Suprapubic skin (tissue), 4 donors: ENCODE data around the gene HMGCL. TPM values are rescaled to one million over a fixed set of nuclear protein-coding genes. Genes with fewer than 3 reads are reported as not detected.
"Not testable (repeated sequence)": the region's sequence is repeated elsewhere in the genome, so short reads cannot be mapped to it uniquely, and the experiment has no call there.

ENCODE experiments used
- DNase-seq, 2 donors: peaks; one replicate each; pipeline ENCODE4 v3.0.0-alpha.2; 2019; ENCODE audit warnings: low spot score in 2 of 2
- H3K27ac ChIP-seq: fragments of 200-600 bp; sonication (generic); one replicate; pipeline ENCODE4 v1.5.1; 2019
- H3K27me3 ChIP-seq: fragments of 200-600 bp; sonication (generic); one replicate; pipeline ENCODE4 v1.5.1; 2019
- H3K36me3 ChIP-seq: fragments of 200-600 bp; sonication (generic); one replicate; pipeline ENCODE4 v1.5.1; 2019
- H3K4me1 ChIP-seq: fragments of 200-600 bp; sonication (generic); one replicate; pipeline ENCODE4 v1.5.1; 2019
- H3K4me3 ChIP-seq: fragments of 200-600 bp; sonication (generic); one replicate; pipeline ENCODE4 v1.5.1; 2019; ENCODE audit warnings: mild to moderate bottlenecking
- H3K9me3 ChIP-seq: fragments of 200-600 bp; sonication (generic); one replicate; pipeline ENCODE4 v1.5.1; 2019
- CTCF ChIP-seq, 2 donors: fragments of 200-600 bp in 1 of 2; fragments of 450-650 bp in 1 of 2; sonication (generic) in 1 of 2; IDR thresholded peaks; one replicate each; pipeline ENCODE4 v1.5.1; 2016 to 2019; ENCODE audit warnings: antibody characterized with exemption in 2 of 2, mild to moderate bottlenecking in 1 of 2, moderate library complexity in 1 of 2
- EP300 ChIP-seq: sonication (generic); formaldehyde crosslinking; IDR thresholded peaks from one replicate; pipeline ENCODE4 v1.6.1; 2017; ENCODE audit warnings: antibody characterized with exemption
- POLR2A ChIP-seq, 2 donors: fragments of 450-650 bp; IDR thresholded peaks; one replicate each; pipeline ENCODE4 v1.6.1; 2017; ENCODE audit warnings: antibody characterized with exemption in 2 of 2, mild to moderate bottlenecking in 2 of 2, moderate library complexity in 2 of 2
- POLR2AphosphoS5 ChIP-seq, 3 donors: sonication (generic); formaldehyde crosslinking; IDR thresholded peaks; one replicate each; pipeline ENCODE4 v1.6.1; 2017; ENCODE audit warnings: antibody characterized with exemption in 3 of 3
- WGBS: methylation state at CpG from one replicate; pipeline ENCODE4 v1.1.5; 2018; 5-methylcytosine and 5-hydroxymethylcytosine counted together
- total RNA-seq, 4 donors: library from RNA; depleted of rRNA; stranded (reverse); fragments of >200 nt; gene quantifications; one replicate each; pipeline ENCODE4 v1.1.0, GENCODE V29; 2016

HMGCL gene
- total RNA-seq, 4 donors from 2014 or later = 17.7 to 41.9 (median 29.3) TPM

- peaks cover 9% of the 10 kb centered on the region for H3K36me3 ChIP-seq
- peaks cover 19% of the 10 kb centered on the region for H3K4me1 ChIP-seq
- no peak overlapping the region for H3K4me3 ChIP-seq
- no peaks in the 10 kb centered on the region for H3K27me3 ChIP-seq
- H3K9me3 ChIP-seq = no peaks in the 10 kb centered on the region
- no peak overlapping the region for H3K27ac ChIP-seq
- WGBS = 83% methylated on average over 7 of the region's 7 CpGs
- no peak for DNase-seq
- no peak for TF ChIP-seq POLR2A (IDR thresholded peaks at IDR 0.05)
- TF ChIP-seq CTCF (IDR thresholded peaks at IDR 0.05) = no peak
- no peak for TF ChIP-seq POLR2AphosphoS5 (IDR thresholded peaks at IDR 0.05)
- TF ChIP-seq EP300 = no peak
These were observed 20.9 kb downstream of the HMGCL start for GRCh38 chr1:23804183-23804835.

- no peak overlapping the region for H3K27ac ChIP-seq
- no peak for TF ChIP-seq CTCF (IDR thresholded peaks at IDR 0.05)
- TF ChIP-seq POLR2AphosphoS5 (IDR thresholded peaks at IDR 0.05) = no peak
- TF ChIP-seq POLR2A (IDR thresholded peaks at IDR 0.05) = no peak
- no peak for TF ChIP-seq EP300
- H3K9me3 ChIP-seq = no peaks in the 10 kb centered on the region
- 90% methylated on average over 5 of the region's 5 CpGs for WGBS
- H3K4me3 ChIP-seq = no peak overlapping the region
- no peaks in the 10 kb centered on the region for H3K27me3 ChIP-seq
- H3K4me1 ChIP-seq = peaks cover 25% of the 10 kb centered on the region
- H3K36me3 ChIP-seq = peaks cover 9% of the 10 kb centered on the region
- DNase-seq = no peak
These were observed 21.6 kb downstream of the HMGCL start for GRCh38 chr1:23803674-23804073.

- DNase-seq, H3K9me3 ChIP-seq, H3K27ac ChIP-seq, H3K27me3 ChIP-seq, H3K4me3 ChIP-seq: not testable (repeated sequence)
- Histone ChIP-seq H3K36me3 (peaks cover 12% of the 10 kb centered on the region), H3K4me1 (peaks cover 29% of the 10 kb centered on the region)
- WGBS = 90% methylated on average over 7 of the region's 7 CpGs
These were observed 22.4 kb downstream of the HMGCL start for GRCh38 chr1:23802809-23803342.

- H3K4me3 ChIP-seq = peak overlapping the region; percentile 95
- DNase-seq = no peak
- H3K27me3 ChIP-seq = no peaks in the 10 kb centered on the region
- WGBS = 20% methylated on average over 5 of the region's 10 CpGs
- peaks cover 29% of the 10 kb centered on the region for H3K4me1 ChIP-seq
- peaks cover 17% of the 10 kb centered on the region for H3K36me3 ChIP-seq
- H3K27ac ChIP-seq = peak overlapping the region; percentile 93
- no peak for TF ChIP-seq EP300
- no peak for TF ChIP-seq POLR2AphosphoS5 (IDR thresholded peaks at IDR 0.05)
- TF ChIP-seq POLR2A (IDR thresholded peaks at IDR 0.05) = no peak
- TF ChIP-seq CTCF (IDR thresholded peaks at IDR 0.05) = no peak
- H3K9me3 ChIP-seq = no peaks in the 10 kb centered on the region
These were observed 23.4 kb downstream of the HMGCL start for GRCh38 chr1:23801876-23802275.

- DNase-seq = no peak
- Histone ChIP-seq H3K9me3 (no peaks in the 10 kb centered on the region), H3K27ac (peak overlapping the region; percentile 93), H3K27me3 (no peaks in the 10 kb centered on the region), H3K4me3 (peak overlapping the region; percentile 95), H3K4me1 (peaks cover 32% of the 10 kb centered on the region), H3K36me3 (peaks cover 21% of the 10 kb centered on the region)
- 5% methylated on average over 18 of the region's 19 CpGs for WGBS
- TF ChIP-seq EP300 (no peak), CTCF (IDR thresholded peaks at IDR 0.05) (no peak), POLR2AphosphoS5 (IDR thresholded peaks at IDR 0.05) (no peak), POLR2A (IDR thresholded peaks at IDR 0.05) (no peak)
These were observed 23.9 kb downstream of the HMGCL start for GRCh38 chr1:23801338-23801748.
